Panc1 (cell line): ENCODE data around the gene GFI1B. TPM values are rescaled to one million over a fixed set of nuclear protein-coding genes. Genes with fewer than 3 reads are reported as not detected.

Source experiments
- ATAC-seq: fragments of 200-7000 bp; cut with Tn5 transposase; 2 replicates; pipeline ENCODE4 v1.9.1; 2020; ENCODE audit warnings: mild to moderate bottlenecking, moderate library complexity
- BruUV-seq: library from RNA; stranded (reverse); fragments of 400-500 nt; replicated peaks from 2 replicates; lab custom pipeline; 2021; lab: Mats Ljungman, UMichigan
- CTCF ChIA-PET: fragments of 300-600 bp; sonication (Branson Sonifier 250); formaldehyde crosslinking; loops from one replicate; lab custom pipeline; 2022; ENCODE audit warnings: antibody characterized with exemption; lab: Charles Lee
- POLR2A ChIA-PET: fragments of 300-600 bp; sonication (Branson Sonifier 250); formaldehyde crosslinking; loops from one replicate; lab custom pipeline; 2022; ENCODE audit warnings: antibody characterized with exemption; lab: Charles Lee
- DNase-seq: peaks from one replicate; pipeline ENCODE4 v3.0.0-alpha.2; 2010; ENCODE audit warnings: low read depth, low spot score
- H3K27ac ChIP-seq: 2 replicates; pipeline ENCODE4 v1.5.1; 2011; ENCODE audit warnings: mild to moderate bottlenecking, low read length, inconsistent platforms
- H3K27me3 ChIP-seq: fragments of 200-500 bp; sonication (Bioruptor generic); 2 replicates; pipeline ENCODE4 v1.6.0; 2014; ENCODE audit warnings: low read length, inconsistent platforms; ENCODE audit not compliant: control insufficient read depth, insufficient read depth
- H3K36me3 ChIP-seq: fragments of 200-500 bp; sonication (Bioruptor generic); 2 replicates; pipeline ENCODE4 v1.5.1; 2014; ENCODE audit warnings: inconsistent platforms, mild to moderate bottlenecking, low read length, moderate library complexity; ENCODE audit not compliant: control insufficient read depth, insufficient read depth
- H3K4me1 ChIP-seq: 2 replicates; pipeline ENCODE4 v1.5.1; 2011; ENCODE audit warnings: inconsistent platforms, mild to moderate bottlenecking, low read length, moderate library complexity; ENCODE audit not compliant: control insufficient read depth, insufficient read depth
- H3K4me3 ChIP-seq, 2 experiments: 2 replicates each; pipeline ENCODE4 v1.5.1; 2011 to 2012; ENCODE audit warnings: low read depth in 2 of 2, low read length in 2 of 2, mild to moderate bottlenecking in 2 of 2, inconsistent platforms in 1 of 2, moderate library complexity in 1 of 2
- H3K9me3 ChIP-seq: fragments of 200-500 bp; sonication (Bioruptor generic); 2 replicates; pipeline ENCODE4 v1.5.1; 2014; ENCODE audit warnings: low read depth, mild to moderate bottlenecking, inconsistent platforms, low read length, moderate library complexity; ENCODE audit not compliant: control insufficient read depth, insufficient read depth
- POLR2AphosphoS5 ChIP-seq: IDR thresholded peaks from 2 replicates; pipeline ENCODE4 v1.6.1; 2012; ENCODE audit warnings: mild to moderate bottlenecking, low read depth, low read length, moderate library complexity
- SIN3A ChIP-seq: IDR thresholded peaks from 2 replicates; pipeline ENCODE4 v1.6.1; 2012; ENCODE audit warnings: low read depth, mild to moderate bottlenecking, low read length, moderate library complexity, borderline replicate concordance; ENCODE audit not compliant: insufficient read depth
- TCF7L2 ChIP-seq: IDR thresholded peaks from 2 replicates; pipeline ENCODE4 v1.6.1; 2011; ENCODE audit warnings: mild to moderate bottlenecking, low read depth, low read length, inconsistent platforms
- in situ Hi-C: cut with HindIII; loops from 2 replicates; pipeline ENCODE4 v1.10.0; 2016; ENCODE audit warnings: low sequenced_read_pairs, low pct_unique_long_range_greater_than_20kb
- intact Hi-C: fragments of 100-400 bp; cut with micrococcal nuclease; formaldehyde crosslinking; loops from one replicate; pipeline ENCODE4 v1.10.0; 2022; ENCODE audit not compliant: unreplicated experiment
- total RNA-seq: library from RNA; stranded (reverse); gene quantifications from one replicate; pipeline ENCODE4 v1.2.1, GENCODE V29; 2021; ENCODE audit not compliant: unreplicated experiment
- TF ChIP-seq, protein P1 (sequence below): fragments of 450-650 bp; IDR thresholded peaks from 2 replicates; pipeline ENCODE4 v1.5.1; 2017; ENCODE audit warnings: mild to moderate bottlenecking
- TF ChIP-seq, protein P2 (sequence below), 2 experiments: IDR thresholded peaks; 2 replicates each; pipeline ENCODE4 v1.6.1; 2011 to 2012; ENCODE audit warnings: low read depth in 2 of 2, control low read depth in 1 of 2, low read length in 1 of 2, mild to moderate bottlenecking in 1 of 2, moderate library complexity in 1 of 2; ENCODE audit not compliant: insufficient read depth in 1 of 2

The GFI1B gene
- total RNA-seq, 1 experiment from 2014 or later = 0.08 TPM

DNA sequence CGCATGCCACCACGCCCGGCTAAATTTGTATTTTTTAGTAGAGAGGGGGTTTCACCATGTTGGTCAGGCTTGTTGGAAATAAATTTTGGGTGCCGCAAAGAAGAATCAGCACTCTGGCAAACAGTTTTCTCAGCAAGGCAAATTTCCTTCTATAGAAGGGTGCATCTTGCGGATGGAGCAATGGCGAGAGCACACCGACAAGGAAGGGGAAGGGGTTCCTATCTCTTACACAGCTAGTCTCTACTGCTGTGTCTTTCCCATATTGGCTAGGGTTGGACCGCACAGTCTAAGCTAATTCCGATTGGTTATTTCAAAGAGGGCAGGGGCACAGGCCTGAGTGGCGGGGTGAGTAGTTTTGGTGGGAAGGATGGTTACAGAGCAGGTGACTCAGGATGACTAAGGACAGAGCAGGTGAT is 53.0 kb downstream of the GFI1B start:
- ATAC-seq (no peak), DNase-seq (no peak)
- TF ChIP-seq, protein P1, sequence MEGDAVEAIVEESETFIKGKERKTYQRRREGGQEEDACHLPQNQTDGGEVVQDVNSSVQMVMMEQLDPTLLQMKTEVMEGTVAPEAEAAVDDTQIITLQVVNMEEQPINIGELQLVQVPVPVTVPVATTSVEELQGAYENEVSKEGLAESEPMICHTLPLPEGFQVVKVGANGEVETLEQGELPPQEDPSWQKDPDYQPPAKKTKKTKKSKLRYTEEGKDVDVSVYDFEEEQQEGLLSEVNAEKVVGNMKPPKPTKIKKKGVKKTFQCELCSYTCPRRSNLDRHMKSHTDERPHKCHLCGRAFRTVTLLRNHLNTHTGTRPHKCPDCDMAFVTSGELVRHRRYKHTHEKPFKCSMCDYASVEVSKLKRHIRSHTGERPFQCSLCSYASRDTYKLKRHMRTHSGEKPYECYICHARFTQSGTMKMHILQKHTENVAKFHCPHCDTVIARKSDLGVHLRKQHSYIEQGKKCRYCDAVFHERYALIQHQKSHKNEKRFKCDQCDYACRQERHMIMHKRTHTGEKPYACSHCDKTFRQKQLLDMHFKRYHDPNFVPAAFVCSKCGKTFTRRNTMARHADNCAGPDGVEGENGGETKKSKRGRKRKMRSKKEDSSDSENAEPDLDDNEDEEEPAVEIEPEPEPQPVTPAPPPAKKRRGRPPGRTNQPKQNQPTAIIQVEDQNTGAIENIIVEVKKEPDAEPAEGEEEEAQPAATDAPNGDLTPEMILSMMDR = no peak
- TF ChIP-seq SIN3A (no peak), TCF7L2 (no peak), POLR2AphosphoS5 (no peak)
- TF ChIP-seq, protein P2, sequence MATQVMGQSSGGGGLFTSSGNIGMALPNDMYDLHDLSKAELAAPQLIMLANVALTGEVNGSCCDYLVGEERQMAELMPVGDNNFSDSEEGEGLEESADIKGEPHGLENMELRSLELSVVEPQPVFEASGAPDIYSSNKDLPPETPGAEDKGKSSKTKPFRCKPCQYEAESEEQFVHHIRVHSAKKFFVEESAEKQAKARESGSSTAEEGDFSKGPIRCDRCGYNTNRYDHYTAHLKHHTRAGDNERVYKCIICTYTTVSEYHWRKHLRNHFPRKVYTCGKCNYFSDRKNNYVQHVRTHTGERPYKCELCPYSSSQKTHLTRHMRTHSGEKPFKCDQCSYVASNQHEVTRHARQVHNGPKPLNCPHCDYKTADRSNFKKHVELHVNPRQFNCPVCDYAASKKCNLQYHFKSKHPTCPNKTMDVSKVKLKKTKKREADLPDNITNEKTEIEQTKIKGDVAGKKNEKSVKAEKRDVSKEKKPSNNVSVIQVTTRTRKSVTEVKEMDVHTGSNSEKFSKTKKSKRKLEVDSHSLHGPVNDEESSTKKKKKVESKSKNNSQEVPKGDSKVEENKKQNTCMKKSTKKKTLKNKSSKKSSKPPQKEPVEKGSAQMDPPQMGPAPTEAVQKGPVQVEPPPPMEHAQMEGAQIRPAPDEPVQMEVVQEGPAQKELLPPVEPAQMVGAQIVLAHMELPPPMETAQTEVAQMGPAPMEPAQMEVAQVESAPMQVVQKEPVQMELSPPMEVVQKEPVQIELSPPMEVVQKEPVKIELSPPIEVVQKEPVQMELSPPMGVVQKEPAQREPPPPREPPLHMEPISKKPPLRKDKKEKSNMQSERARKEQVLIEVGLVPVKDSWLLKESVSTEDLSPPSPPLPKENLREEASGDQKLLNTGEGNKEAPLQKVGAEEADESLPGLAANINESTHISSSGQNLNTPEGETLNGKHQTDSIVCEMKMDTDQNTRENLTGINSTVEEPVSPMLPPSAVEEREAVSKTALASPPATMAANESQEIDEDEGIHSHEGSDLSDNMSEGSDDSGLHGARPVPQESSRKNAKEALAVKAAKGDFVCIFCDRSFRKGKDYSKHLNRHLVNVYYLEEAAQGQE (IDR thresholded peaks at IDR 0.05; ENCODE audit: insufficient read depth in 1 of 2, low read depth in 2 of 2, low read length in 1 of 2) = no peak
- intact Hi-C loops (no loop called here), in situ Hi-C loops (no loop called here)
- Histone ChIP-seq H3K27ac (peak overlapping the region; percentile 86), H3K9me3 (no peaks in the 10 kb centered on the region), H3K4me3 (peak overlapping the region; percentile 79 to 87), H3K4me1 (no peaks in the 10 kb centered on the region; the same call in 1 of the 2 replicates), H3K36me3 (peaks cover 2% of the 10 kb centered on the region; the same call in 1 of the 2 replicates), H3K27me3 (no peaks in the 10 kb centered on the region)
- CTCF ChIA-PET = no interaction called here
- POLR2A ChIA-PET = interaction anchor here (0.6 kb wide), 1 partner anchor 409 kb away, joined by 4 read pairs; no protein-coding TSS in a partner anchor
- BruUV-seq = no TSS peak

DNA sequence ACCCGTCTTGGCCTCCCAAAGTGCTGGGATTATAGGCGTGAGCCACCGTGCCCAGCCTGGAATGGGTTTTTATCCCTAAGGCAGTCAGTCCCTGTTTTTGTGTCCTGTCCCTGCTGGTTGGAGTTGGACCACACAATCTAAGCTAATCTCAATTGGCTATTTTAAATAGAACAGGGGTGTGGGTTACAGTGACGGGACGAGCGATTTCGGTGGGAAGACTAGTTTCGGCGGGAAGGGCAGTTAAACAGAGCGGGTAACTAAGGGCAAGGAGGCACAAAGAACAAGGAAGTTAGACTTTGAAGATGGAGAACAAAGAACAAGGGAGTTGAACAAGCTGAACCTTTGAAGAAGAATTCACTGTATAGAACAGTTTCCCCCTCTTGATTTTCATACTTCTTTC is 53.7 kb downstream of the GFI1B start:
- ChIA-PET POLR2A (interaction anchor here (0.6 kb wide), 1 partner anchor 280 kb away, joined by 4 read pairs; no protein-coding TSS in a partner anchor), CTCF (no interaction called here)
- BruUV-seq = no TSS peak
- in situ Hi-C loops (no loop called here), intact Hi-C loops (no loop called here)
- Histone ChIP-seq H3K4me1 (no peaks in the 10 kb centered on the region; the same call in 1 of the 2 replicates), H3K27me3 (no peaks in the 10 kb centered on the region), H3K36me3 (peaks cover 2% of the 10 kb centered on the region; the same call in 1 of the 2 replicates), H3K4me3 (no peak overlapping the region), H3K9me3 (no peaks in the 10 kb centered on the region), H3K27ac (no peak overlapping the region)
- TF ChIP-seq, protein P2 (IDR thresholded peaks at IDR 0.05; ENCODE audit: insufficient read depth in 1 of 2, low read depth in 2 of 2, low read length in 1 of 2) = no peak
- TF ChIP-seq, protein P1 = no peak
- no peak for TF ChIP-seq TCF7L2
- no peak for ATAC-seq
- DNase-seq = no peak
